HL-60 (cell line): ENCODE results near the gene EPHB4.

Source experiments
- GABPA ChIP-seq: IDR thresholded peaks from 2 replicates; pipeline ENCODE4 v1.6.1; 2012; ENCODE audit warnings: low read depth
- POLR2AphosphoS5 ChIP-seq: IDR thresholded peaks from 2 replicates; pipeline ENCODE4 v1.6.1; 2012; ENCODE audit warnings: low read depth
- SPI1 ChIP-seq: IDR thresholded peaks from 2 replicates; pipeline ENCODE4 v1.6.1; 2012; ENCODE audit warnings: low read depth, mild to moderate bottlenecking, borderline replicate concordance
- TF ChIP-seq, protein P1 (sequence below): IDR thresholded peaks from one replicate; pipeline ENCODE4 v1.5.1; 2011; ENCODE audit warnings: low read length, control low read depth, inconsistent platforms; ENCODE audit not compliant: insufficient read depth
- TF ChIP-seq, protein P2 (sequence below): IDR thresholded peaks from 2 replicates; pipeline ENCODE4 v1.6.1; 2012; ENCODE audit warnings: low read depth; ENCODE audit not compliant: insufficient replicate concordance

GRCh38 chr7:100759357-100760171 lies 67.8 kb downstream of the EPHB4 start:
- TF ChIP-seq, protein P1, sequence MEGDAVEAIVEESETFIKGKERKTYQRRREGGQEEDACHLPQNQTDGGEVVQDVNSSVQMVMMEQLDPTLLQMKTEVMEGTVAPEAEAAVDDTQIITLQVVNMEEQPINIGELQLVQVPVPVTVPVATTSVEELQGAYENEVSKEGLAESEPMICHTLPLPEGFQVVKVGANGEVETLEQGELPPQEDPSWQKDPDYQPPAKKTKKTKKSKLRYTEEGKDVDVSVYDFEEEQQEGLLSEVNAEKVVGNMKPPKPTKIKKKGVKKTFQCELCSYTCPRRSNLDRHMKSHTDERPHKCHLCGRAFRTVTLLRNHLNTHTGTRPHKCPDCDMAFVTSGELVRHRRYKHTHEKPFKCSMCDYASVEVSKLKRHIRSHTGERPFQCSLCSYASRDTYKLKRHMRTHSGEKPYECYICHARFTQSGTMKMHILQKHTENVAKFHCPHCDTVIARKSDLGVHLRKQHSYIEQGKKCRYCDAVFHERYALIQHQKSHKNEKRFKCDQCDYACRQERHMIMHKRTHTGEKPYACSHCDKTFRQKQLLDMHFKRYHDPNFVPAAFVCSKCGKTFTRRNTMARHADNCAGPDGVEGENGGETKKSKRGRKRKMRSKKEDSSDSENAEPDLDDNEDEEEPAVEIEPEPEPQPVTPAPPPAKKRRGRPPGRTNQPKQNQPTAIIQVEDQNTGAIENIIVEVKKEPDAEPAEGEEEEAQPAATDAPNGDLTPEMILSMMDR: no peak
- TF ChIP-seq POLR2AphosphoS5 (no peak), GABPA (no peak), SPI1 (no peak)
- TF ChIP-seq, protein P2, sequence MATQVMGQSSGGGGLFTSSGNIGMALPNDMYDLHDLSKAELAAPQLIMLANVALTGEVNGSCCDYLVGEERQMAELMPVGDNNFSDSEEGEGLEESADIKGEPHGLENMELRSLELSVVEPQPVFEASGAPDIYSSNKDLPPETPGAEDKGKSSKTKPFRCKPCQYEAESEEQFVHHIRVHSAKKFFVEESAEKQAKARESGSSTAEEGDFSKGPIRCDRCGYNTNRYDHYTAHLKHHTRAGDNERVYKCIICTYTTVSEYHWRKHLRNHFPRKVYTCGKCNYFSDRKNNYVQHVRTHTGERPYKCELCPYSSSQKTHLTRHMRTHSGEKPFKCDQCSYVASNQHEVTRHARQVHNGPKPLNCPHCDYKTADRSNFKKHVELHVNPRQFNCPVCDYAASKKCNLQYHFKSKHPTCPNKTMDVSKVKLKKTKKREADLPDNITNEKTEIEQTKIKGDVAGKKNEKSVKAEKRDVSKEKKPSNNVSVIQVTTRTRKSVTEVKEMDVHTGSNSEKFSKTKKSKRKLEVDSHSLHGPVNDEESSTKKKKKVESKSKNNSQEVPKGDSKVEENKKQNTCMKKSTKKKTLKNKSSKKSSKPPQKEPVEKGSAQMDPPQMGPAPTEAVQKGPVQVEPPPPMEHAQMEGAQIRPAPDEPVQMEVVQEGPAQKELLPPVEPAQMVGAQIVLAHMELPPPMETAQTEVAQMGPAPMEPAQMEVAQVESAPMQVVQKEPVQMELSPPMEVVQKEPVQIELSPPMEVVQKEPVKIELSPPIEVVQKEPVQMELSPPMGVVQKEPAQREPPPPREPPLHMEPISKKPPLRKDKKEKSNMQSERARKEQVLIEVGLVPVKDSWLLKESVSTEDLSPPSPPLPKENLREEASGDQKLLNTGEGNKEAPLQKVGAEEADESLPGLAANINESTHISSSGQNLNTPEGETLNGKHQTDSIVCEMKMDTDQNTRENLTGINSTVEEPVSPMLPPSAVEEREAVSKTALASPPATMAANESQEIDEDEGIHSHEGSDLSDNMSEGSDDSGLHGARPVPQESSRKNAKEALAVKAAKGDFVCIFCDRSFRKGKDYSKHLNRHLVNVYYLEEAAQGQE: no peak
